ENCODE results near the gene UBXN7. TPM values are rescaled to one million over a fixed set of nuclear protein-coding genes. Genes with fewer than 3 reads are reported as not detected.

UBXN7 gene
- total and polyA plus RNA-seq, 2 of the 13 experiments (the other 11 are each of a cell fraction or from before 2014, with no cell fraction given), result 12.5 to 15.9 TPM

DNA sequence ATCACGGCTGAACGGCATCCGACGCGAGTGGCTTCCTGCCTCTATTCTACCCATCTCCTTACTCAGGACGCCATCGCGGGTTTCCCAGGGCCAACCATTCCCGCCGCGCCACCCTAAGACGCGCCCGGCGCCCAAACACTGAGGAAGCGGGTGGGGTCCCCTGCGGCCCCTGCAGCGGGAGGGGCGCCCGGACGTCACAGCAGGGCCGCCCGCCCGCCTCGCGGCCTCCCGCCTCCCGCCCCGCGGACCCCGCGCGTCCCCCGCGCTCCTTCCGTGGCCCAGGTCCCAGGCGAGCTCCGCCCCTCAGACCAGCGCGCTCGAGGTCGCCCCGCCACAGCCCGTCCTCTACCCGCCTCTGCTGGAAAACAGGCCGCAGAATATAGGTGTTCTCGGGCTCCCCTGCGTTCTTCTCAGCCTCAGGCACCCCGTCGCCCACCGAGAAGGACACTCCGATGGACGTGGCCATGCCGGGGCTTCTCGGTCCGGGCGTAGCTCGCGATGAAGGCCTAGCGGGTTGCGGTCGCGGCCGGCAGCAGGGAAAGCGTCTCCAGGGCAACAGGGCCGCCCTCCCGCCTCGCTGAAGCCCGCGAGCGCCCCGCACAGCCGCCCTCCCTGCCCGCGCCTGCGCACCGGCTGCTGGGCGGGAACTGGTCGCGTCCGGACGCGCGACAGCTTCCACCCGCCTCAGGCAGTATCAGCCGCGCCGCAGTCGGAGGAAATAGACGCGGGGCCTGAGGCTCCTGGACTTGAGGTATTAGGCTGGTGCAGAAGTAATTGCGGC is 114.3 kb downstream of the UBXN7 start, which contains the start of gene DYNLT2B (continued):
- TF ChIP-seq BCL6 (CRISPR knock-in tag; IDR thresholded peaks at IDR 0.05) (no peak), PAWR (CRISPR knock-in tag; IDR thresholded peaks at IDR 0.05; ENCODE audit: borderline replicate concordance) (no peak), SCMH1 (CRISPR knock-in tag; IDR thresholded peaks at IDR 0.05; ENCODE audit: borderline replicate concordance) (no peak), PAF1 (CRISPR knock-in tag; IDR thresholded peaks at IDR 0.05) (no peak), ZNF101 (CRISPR knock-in tag; IDR thresholded peaks at IDR 0.05; ENCODE audit: borderline replicate concordance, low read depth) (no peak), DBP (CRISPR knock-in tag; IDR thresholded peaks at IDR 0.05; ENCODE audit: not compliant biosample characterization) (no peak), HNRNPH1 (optimal IDR thresholded peaks at IDR 0.05; ENCODE audit: low read depth, low read length) (no peak), TSC22D2 (CRISPR knock-in tag; IDR thresholded peaks at IDR 0.05; ENCODE audit: borderline replicate concordance) (0 out of 2 replicates have a peak, but pooled peaks have one; percentile 57), ZNF564 (CRISPR knock-in tag; IDR thresholded peaks at IDR 0.05) (no peak), NR2F6 (IDR thresholded peaks at IDR 0.05) (no peak), NR2F6 (CRISPR knock-in tag; IDR thresholded peaks at IDR 0.05) (no peak)
- TF ChIP-seq, protein P1, sequence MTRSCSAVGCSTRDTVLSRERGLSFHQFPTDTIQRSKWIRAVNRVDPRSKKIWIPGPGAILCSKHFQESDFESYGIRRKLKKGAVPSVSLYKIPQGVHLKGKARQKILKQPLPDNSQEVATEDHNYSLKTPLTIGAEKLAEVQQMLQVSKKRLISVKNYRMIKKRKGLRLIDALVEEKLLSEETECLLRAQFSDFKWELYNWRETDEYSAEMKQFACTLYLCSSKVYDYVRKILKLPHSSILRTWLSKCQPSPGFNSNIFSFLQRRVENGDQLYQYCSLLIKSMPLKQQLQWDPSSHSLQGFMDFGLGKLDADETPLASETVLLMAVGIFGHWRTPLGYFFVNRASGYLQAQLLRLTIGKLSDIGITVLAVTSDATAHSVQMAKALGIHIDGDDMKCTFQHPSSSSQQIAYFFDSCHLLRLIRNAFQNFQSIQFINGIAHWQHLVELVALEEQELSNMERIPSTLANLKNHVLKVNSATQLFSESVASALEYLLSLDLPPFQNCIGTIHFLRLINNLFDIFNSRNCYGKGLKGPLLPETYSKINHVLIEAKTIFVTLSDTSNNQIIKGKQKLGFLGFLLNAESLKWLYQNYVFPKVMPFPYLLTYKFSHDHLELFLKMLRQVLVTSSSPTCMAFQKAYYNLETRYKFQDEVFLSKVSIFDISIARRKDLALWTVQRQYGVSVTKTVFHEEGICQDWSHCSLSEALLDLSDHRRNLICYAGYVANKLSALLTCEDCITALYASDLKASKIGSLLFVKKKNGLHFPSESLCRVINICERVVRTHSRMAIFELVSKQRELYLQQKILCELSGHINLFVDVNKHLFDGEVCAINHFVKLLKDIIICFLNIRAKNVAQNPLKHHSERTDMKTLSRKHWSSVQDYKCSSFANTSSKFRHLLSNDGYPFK (CRISPR knock-in tag; IDR thresholded peaks at IDR 0.05; ENCODE audit: borderline replicate concordance), result no peak
- TF ChIP-seq, protein P2, sequence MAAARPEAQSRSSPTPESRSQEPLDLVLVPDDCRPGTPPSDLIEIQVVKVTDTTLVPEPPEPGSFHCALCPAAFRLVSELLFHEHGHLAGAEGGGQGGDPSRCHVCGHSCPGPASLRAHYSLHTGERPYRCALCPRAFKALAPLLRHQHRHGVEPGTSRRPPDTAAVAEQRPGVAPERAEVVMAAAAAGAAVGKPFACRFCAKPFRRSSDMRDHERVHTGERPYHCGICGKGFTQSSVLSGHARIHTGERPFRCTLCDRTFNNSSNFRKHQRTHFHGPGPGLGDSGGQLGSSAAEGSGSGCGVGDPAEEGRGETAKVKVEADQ (CRISPR knock-in tag; IDR thresholded peaks at IDR 0.05; ENCODE audit: borderline replicate concordance), result peak; percentile 44; the same call in 1 of the 2 replicates
- TF ChIP-seq, protein P3, sequence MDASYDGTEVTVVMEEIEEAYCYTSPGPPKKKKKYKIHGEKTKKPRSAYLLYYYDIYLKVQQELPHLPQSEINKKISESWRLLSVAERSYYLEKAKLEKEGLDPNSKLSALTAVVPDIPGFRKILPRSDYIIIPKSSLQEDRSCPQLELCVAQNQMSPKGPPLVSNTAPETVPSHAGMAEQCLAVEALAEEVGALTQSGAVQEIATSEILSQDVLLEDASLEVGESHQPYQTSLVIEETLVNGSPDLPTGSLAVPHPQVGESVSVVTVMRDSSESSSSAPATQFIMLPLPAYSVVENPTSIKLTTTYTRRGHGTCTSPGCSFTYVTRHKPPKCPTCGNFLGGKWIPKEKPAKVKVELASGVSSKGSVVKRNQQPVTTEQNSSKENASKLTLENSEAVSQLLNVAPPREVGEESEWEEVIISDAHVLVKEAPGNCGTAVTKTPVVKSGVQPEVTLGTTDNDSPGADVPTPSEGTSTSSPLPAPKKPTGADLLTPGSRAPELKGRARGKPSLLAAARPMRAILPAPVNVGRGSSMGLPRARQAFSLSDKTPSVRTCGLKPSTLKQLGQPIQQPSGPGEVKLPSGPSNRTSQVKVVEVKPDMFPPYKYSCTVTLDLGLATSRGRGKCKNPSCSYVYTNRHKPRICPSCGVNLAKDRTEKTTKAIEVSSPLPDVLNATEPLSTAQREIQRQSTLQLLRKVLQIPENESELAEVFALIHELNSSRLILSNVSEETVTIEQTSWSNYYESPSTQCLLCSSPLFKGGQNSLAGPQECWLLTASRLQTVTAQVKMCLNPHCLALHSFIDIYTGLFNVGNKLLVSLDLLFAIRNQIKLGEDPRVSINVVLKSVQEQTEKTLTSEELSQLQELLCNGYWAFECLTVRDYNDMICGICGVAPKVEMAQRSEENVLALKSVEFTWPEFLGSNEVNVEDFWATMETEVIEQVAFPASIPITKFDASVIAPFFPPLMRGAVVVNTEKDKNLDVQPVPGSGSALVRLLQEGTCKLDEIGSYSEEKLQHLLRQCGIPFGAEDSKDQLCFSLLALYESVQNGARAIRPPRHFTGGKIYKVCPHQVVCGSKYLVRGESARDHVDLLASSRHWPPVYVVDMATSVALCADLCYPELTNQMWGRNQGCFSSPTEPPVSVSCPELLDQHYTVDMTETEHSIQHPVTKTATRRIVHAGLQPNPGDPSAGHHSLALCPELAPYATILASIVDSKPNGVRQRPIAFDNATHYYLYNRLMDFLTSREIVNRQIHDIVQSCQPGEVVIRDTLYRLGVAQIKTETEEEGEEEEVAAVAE (CRISPR knock-in tag; IDR thresholded peaks at IDR 0.05; ENCODE audit: borderline replicate concordance), result no peak
- TF ChIP-seq, protein P4, sequence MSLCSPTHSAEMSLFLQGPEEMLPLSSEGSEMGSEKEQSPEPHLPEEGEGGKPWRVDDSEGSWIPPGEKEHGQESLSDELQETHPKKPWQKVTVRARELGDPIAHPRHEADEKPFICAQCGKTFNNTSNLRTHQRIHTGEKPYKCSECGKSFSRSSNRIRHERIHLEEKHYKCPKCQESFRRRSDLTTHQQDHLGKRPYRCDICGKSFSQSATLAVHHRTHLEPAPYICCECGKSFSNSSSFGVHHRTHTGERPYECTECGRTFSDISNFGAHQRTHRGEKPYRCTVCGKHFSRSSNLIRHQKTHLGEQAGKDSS (CRISPR knock-in tag; IDR thresholded peaks at IDR 0.05; ENCODE audit: borderline replicate concordance, low read depth), result no peak
